Astrocyte of the spinal cord (primary cell): ENCODE data around the gene FBLN1.

ENCODE experiments used
- DNase-seq: peaks from one replicate; pipeline ENCODE4 v3.0.0; 2011; ENCODE audit warnings: low read depth, low spot score
- H3K4me3 ChIP-seq: 2 replicates; pipeline ENCODE4 v1.5.1; 2011; ENCODE audit warnings: low read depth, mild to moderate bottlenecking, low read length, moderate library complexity
- CTCF ChIP-seq: IDR thresholded peaks from 2 replicates; pipeline ENCODE4 v1.5.1; 2012; ENCODE audit warnings: low read depth, mild to moderate bottlenecking, low read length, inconsistent platforms
- in situ Hi-C: cut with HindIII; loops from 2 replicates; pipeline ENCODE4 v1.10.0; 2017; ENCODE audit warnings: low sequenced_read_pairs

FBLN1 gene

GRCh38 chr22:45502215-45503049, at the start of gene FBLN1:
FBLN1 (plus strand) TSS chr22:45502883; CDS start chr22:45502986, 103 bp downstream.
- H3K4me3 ChIP-seq: peak within 1 kb of the TSS; percentile 80
- no peak for TF ChIP-seq CTCF
- in situ Hi-C loops: no loop called here
- DNase-seq: no peak

GRCh38 chr22:45453764-45454163, 48.9 kb upstream of the FBLN1 start:
- no peak for TF ChIP-seq CTCF
- no peak overlapping the region for H3K4me3 ChIP-seq
- in situ Hi-C loops: no loop called here
- DNase-seq: no peak

GRCh38 chr22:45454275-45454674, 48.4 kb upstream of the FBLN1 start:
- TF ChIP-seq CTCF: no peak
- no peak overlapping the region for H3K4me3 ChIP-seq
- in situ Hi-C loops: no loop called here
- DNase-seq: peak; percentile 44

GRCh38 chr22:45455212-45455611, 47.5 kb upstream of the FBLN1 start:
- no peak for DNase-seq
- H3K4me3 ChIP-seq: no peak overlapping the region
- in situ Hi-C loops: no loop called here
- TF ChIP-seq CTCF: no peak

GRCh38 chr22:45455621-45456020, 47.1 kb upstream of the FBLN1 start:
- in situ Hi-C loops: no loop called here
- DNase-seq: no peak
- no peak overlapping the region for H3K4me3 ChIP-seq
- no peak for TF ChIP-seq CTCF

GRCh38 chr22:45456811-45457210, 45.9 kb upstream of the FBLN1 start:
- in situ Hi-C loops: no loop called here
- no peak for TF ChIP-seq CTCF
- no peak for DNase-seq
- H3K4me3 ChIP-seq: no peak overlapping the region
